Activated naive CD4-positive, alpha-beta T cell treated with anti-CD3 and anti-CD28 coated beads for 36 hours (primary cell): Measurements from ENCODE around the gene C15orf40. TPM values are rescaled to one million over a fixed set of nuclear protein-coding genes. Genes with fewer than 3 reads are reported as not detected.
"Not testable (repeated sequence)": the region's sequence is repeated elsewhere in the genome, so short reads cannot be mapped to it uniquely, and the experiment has no call there.

ENCODE experiments used
- CTCF ChIA-PET: fragments of 350-600 bp; sonication (Branson Sonifier 250); formaldehyde crosslinking; loops from one replicate; lab custom pipeline; 2021; ENCODE audit warnings: antibody characterized with exemption; lab: Charles Lee
- DNase-seq: peaks from one replicate; pipeline ENCODE4 v3.0.0-alpha.2; 2020
- H3K27ac Mint-ChIP-seq: one replicate; pipeline ENCODE4 v1.8.0; 2021; ENCODE audit warnings: mild to moderate bottlenecking, mixed read lengths
- H3K27me3 Mint-ChIP-seq: one replicate; pipeline ENCODE4 v1.8.0; 2021; ENCODE audit warnings: low read depth, mixed read lengths
- H3K36me3 Mint-ChIP-seq: one replicate; pipeline ENCODE4 v1.8.0; 2021; ENCODE audit warnings: low read depth, mixed read lengths
- H3K4me1 Mint-ChIP-seq: one replicate; pipeline ENCODE4 v1.8.0; 2021; ENCODE audit warnings: low read depth, mixed read lengths
- H3K4me3 Mint-ChIP-seq: one replicate; pipeline ENCODE4 v1.8.0; 2021; ENCODE audit warnings: mild to moderate bottlenecking, moderate library complexity, mixed read lengths
- H3K9me3 Mint-ChIP-seq: one replicate; pipeline ENCODE4 v1.8.0; 2021; ENCODE audit warnings: mixed read lengths
- intact Hi-C: fragments of 100-400 bp; cut with micrococcal nuclease; formaldehyde crosslinking; loops from one replicate; pipeline ENCODE4 v1.15.1; 2023
- total RNA-seq, 2 experiments: library from RNA; stranded (reverse); gene quantifications; one replicate each; pipeline ENCODE4 v1.2.3, GENCODE V29; 2021

The C15orf40 gene
- total RNA-seq = 10 to 100 TPM; 20.6 to 21.7 TPM

DNA sequence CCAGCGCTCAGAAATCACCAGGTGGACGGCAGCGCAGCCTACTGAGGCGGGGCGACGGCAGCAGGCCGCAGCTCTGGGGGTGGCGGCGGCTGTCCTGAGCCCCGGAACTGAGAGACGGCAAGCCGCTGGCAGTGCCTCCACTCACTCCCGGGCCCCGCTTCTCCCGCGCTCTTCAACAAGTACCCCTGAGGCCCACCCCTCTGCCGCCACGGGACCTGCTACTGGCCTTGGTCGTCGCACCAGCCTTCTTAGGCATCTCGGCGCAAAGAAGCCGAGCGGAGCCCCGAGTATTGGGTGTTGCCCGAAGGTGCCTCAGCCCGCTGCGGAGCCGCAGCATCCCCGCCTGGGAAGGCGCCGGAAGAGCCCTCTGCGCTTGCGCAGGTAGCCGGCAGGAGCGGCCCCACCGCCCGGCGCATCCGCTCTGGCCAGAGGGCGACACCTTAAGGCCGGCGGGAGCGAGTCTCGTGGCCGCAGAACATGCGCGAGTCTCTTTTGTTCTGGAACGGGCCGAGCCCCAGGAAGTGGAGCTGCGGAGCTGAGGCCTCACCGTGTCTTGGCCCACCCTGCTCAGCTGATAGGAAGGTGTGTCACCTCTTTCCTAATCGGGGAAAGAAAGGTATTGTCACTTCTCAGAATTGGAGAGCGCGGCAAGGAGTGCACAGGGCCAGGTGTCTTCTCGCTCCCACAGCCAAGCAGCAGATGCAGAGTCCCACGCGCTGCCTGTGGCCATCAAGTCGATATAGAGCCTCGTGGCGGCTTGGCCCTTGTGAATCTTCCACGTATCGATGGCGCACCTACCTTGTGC is at the start of gene C15orf40:
Gene C15orf40, minus strand, starts transcription at position 369 of the 805 bp plus-strand sequence. Its CDS starts 32 bp downstream, at position 337.
- intact Hi-C loops = loop anchor here (1.0 to 5.0 kb wide), 11 partner anchors 25 to 548 kb away; partner anchors contain the start of genes BTBD1, RAMAC and RPS17
- peaks cover 20% of the 10 kb centered on the region for H3K36me3 Mint-ChIP-seq
- CTCF ChIA-PET = interaction anchor here (0.8 to 2.4 kb wide), 10 partner anchors 11 to 477 kb away, joined by 3 to 19 read pairs (median 4); partner anchors contain the start of genes HDGFL3 and RAMAC
- peaks cover 15% of the 10 kb centered on the region for H3K9me3 Mint-ChIP-seq
- peak; percentile 88 for DNase-seq
- peaks cover 48% of the 10 kb centered on the region for H3K4me1 Mint-ChIP-seq
- H3K27me3 Mint-ChIP-seq = no peaks in the 10 kb centered on the region
- peak within 1 kb of the TSS; percentile 81 for H3K27ac Mint-ChIP-seq
- peak within 1 kb of the TSS; percentile 87 for H3K4me3 Mint-ChIP-seq

DNA sequence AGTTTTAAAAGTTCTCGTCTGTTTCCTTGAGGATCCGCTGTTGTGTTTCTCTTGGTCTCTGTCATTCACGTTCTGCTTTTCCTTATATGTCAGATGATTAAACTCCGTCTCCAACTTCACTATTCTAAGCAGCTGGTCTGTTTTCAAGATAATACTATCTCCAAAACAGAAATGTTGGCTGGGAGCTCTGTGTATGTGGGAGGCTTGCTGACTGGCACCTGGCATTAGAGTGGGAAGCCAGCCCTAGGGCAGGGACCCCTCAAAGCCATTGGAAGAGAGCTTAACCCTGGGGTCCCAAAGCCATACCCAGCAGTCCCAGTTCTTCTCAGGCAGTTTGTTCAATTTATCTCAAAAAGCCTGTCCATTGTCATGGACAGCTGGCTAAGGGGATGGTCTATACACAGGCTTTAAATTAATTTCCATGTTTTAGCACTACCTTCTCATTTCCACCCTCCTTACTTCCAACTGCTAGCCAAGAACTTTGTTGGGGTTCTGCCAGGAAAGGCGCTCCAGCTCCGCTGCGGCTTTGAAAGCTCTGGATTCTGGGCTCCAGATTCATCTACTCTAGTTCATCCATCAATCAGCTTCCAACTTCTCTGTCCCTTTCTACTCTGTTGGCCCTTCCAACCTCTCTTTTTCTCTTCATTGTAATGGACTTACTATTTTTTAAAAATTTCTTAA is 46.4 kb upstream of the C15orf40 start:
- no peak for DNase-seq
- H3K4me1 Mint-ChIP-seq = peaks cover 10% of the 10 kb centered on the region
- H3K36me3 Mint-ChIP-seq = peaks cover 14% of the 10 kb centered on the region
- no peak overlapping the region for H3K4me3 Mint-ChIP-seq
- no peaks in the 10 kb centered on the region for H3K9me3 Mint-ChIP-seq
- intact Hi-C loops = no loop called here
- H3K27ac Mint-ChIP-seq = no peak overlapping the region
- H3K27me3 Mint-ChIP-seq = no peaks in the 10 kb centered on the region
- CTCF ChIA-PET = no interaction called here

DNA sequence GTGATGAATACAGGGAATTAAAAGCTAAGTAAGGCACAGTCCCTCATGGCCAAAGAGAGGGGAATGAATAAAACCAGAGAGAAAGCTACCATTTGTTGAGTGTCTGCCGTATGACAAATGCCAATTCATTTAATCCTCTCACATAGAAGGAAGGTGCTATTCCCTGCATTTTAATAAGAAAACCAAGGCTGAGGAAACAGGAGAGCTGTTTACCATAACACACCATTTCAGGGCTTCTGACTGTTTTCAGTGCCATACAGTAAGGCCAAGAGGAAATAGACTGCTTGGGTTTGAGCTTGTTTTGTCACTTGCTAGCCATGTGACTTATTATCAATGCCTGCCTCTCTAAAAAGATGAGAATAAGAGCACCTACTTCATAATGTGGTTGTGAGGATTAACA is 45.6 kb upstream of the C15orf40 start:
- no peak for DNase-seq
- Mint-ChIP-seq H3K36me3 (peaks cover 14% of the 10 kb centered on the region), H3K9me3 (no peaks in the 10 kb centered on the region), H3K4me3 (no peak overlapping the region), H3K4me1 (peaks cover 11% of the 10 kb centered on the region), H3K27me3 (no peaks in the 10 kb centered on the region), H3K27ac (no peak overlapping the region)
- intact Hi-C loops = no loop called here
- CTCF ChIA-PET = no interaction called here

DNA sequence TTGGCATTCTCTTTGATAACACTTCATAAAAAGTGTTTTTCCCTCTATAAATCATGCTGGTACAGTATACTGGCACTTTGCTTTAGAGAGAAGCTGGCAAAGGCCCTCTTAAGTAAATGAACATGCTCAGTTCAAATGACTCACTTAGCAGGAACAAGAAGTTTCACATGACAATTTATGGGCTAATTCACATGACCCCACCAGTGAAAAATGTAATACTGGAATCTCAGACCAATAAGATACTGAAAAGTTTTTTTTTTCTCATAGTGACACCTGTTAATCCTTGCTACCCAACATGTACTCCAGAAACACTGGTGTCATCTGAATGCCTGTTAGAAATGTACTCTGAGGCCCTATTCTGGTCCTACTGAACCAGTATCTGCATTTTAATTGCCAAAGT is 41.7 kb upstream of the C15orf40 start:
- CTCF ChIA-PET = no interaction called here
- Mint-ChIP-seq H3K4me1 (peaks cover 11% of the 10 kb centered on the region), H3K9me3 (no peaks in the 10 kb centered on the region), H3K36me3 (peaks cover 22% of the 10 kb centered on the region), H3K27me3 (no peaks in the 10 kb centered on the region), H3K4me3 (no peak overlapping the region), H3K27ac (no peak overlapping the region)
- intact Hi-C loops = no loop called here
- DNase-seq = no peak

DNA sequence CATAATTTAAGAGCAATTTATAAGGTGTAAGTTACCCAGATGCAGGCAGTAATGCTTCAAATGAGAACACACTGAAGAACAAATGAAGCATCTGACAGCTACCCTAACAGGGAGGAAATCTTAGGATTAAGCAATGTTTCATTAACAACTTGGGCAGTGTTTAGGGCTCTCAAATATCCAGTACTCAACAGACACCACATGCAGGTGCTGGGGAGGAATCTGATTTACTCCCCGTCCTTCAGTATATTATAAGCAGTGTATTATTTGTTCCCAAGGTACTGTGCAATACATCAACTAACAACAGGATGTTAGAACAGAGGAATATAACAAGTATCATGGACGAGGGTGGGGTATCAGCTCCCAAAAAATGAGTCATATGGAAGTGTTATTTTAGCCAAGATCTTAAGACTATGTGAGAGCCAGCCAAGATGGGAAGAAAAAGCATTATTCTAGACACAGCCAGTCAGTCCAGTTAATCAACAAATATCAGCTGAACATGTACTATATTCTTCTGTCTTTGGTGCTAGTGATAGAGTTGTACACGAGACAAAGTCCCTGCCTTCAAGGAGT is 35.2 kb upstream of the C15orf40 start:
- Mint-ChIP-seq H3K4me1 (peaks cover 2% of the 10 kb centered on the region), H3K9me3 (no peaks in the 10 kb centered on the region), H3K27ac (no peak overlapping the region), H3K36me3 (peaks cover 30% of the 10 kb centered on the region), H3K27me3 (no peaks in the 10 kb centered on the region), H3K4me3 (no peak overlapping the region)
- CTCF ChIA-PET = no interaction called here
- no peak for DNase-seq
- intact Hi-C loops = loop anchor here (10.0 kb wide), 1 partner anchor 58 kb away; the partner anchor contains the start of gene TM6SF1

DNA sequence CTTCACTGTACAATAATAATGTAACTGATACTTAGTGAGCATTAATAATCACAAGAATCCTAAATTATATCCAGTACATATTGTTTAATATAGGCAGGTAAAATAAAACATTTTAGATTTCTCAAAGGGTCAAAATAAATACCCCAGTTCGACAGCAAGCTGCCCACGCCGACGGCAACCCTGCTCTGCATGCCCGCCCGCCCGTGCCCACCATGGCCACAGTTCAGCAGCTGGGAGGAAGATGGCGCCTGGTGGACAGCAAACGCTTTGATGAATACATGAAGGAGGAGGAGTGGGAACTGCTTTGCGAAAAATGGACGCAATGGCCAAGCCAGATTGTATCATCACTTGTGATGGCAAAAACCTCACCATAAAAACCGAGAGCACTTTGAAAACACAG is 32.7 kb upstream of the C15orf40 start:
- H3K4me1 Mint-ChIP-seq = peaks cover 7% of the 10 kb centered on the region
- no peaks in the 10 kb centered on the region for H3K9me3 Mint-ChIP-seq
- H3K36me3 Mint-ChIP-seq = peaks cover 45% of the 10 kb centered on the region
- no peak for DNase-seq
- H3K4me3 Mint-ChIP-seq = no peak overlapping the region
- H3K27me3 Mint-ChIP-seq = no peaks in the 10 kb centered on the region
- intact Hi-C loops = loop anchor here (10.0 kb wide), 1 partner anchor 61 kb away; the partner anchor contains the start of gene TM6SF1
- CTCF ChIA-PET = interaction anchor here (1.1 kb wide), 1 partner anchor 34 kb away, joined by 4 read pairs; no protein-coding TSS in a partner anchor
- H3K27ac Mint-ChIP-seq = no peak overlapping the region

DNA sequence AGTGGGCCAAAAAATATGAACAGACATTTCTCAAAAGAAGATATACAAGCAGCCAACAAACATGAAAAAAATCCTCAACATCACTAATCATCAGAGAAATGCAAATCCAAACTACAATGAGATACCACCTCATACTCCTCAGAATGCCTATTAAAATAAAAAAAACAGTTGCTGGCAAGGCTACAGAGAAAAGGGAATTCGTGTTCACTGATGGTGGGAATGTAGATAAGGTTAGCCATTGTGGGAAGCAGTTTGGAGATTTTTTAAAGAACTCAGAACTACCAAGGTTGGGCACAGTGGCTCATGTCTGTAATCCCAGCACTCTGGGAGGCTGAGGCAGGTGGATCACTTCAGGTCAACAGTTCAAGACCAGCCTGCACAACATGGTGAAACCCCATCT is 27.8 kb upstream of the C15orf40 start:
- no peak for DNase-seq
- no peaks in the 10 kb centered on the region for H3K9me3 Mint-ChIP-seq
- H3K27ac Mint-ChIP-seq = no peak overlapping the region
- no peak overlapping the region for H3K4me3 Mint-ChIP-seq
- intact Hi-C loops = no loop called here
- H3K36me3 Mint-ChIP-seq = peaks cover 59% of the 10 kb centered on the region
- peaks cover 26% of the 10 kb centered on the region for H3K4me1 Mint-ChIP-seq
- CTCF ChIA-PET = interaction anchor here (0.5 kb wide), 1 partner anchor 405 kb away, joined by 5 read pairs; no protein-coding TSS in a partner anchor
- H3K27me3 Mint-ChIP-seq = no peaks in the 10 kb centered on the region

DNA sequence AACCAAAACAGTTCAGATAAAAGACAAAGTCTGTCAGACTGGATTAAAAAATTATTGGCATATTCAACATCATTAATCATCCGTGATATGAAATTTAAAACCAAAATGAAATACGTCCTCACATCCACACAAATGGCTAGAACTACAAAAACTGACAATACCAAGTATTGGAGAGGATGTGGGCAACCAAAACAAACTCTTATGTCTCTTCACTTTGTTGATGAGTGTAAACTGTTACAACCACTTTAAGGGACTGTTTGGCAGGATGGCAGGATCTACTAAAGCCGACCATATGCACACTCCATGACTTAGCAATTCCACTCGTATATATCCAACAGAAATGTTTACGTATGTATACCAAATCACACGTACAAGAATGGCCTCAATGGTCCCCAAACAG is 24.8 kb upstream of the C15orf40 start:
- Mint-ChIP-seq H3K4me1 (peaks cover 26% of the 10 kb centered on the region), H3K4me3 (no peak overlapping the region), H3K36me3 (peaks cover 52% of the 10 kb centered on the region), H3K9me3 (no peaks in the 10 kb centered on the region), H3K27ac (no peak overlapping the region), H3K27me3 (no peaks in the 10 kb centered on the region)
- CTCF ChIA-PET = no interaction called here
- intact Hi-C loops = no loop called here
- no peak for DNase-seq

DNA sequence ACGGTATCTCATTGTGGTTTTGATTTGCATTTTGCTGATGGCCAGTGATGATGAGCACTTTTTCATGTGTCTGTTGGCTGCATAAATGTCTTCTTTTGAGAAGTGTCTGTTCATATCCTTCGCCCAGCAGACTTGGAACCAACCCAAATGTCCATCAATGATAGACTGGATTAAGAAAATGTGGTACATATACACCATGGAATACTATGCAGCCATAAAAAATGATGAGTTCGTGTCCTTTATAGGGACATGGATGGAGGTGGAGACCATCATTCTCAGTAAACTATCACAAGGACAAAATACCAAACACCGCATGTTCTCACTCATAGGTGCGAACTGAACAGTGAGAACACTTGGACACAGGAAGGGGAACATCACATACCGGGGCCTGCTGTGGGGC is 19.8 kb upstream of the C15orf40 start:
- H3K4me3 Mint-ChIP-seq, intact Hi-C loops, H3K27ac Mint-ChIP-seq, DNase-seq, CTCF ChIA-PET, H3K9me3 Mint-ChIP-seq, H3K27me3 Mint-ChIP-seq, H3K4me1 Mint-ChIP-seq: not testable (repeated sequence)
- H3K36me3 Mint-ChIP-seq = peaks cover 33% of the 10 kb centered on the region

DNA sequence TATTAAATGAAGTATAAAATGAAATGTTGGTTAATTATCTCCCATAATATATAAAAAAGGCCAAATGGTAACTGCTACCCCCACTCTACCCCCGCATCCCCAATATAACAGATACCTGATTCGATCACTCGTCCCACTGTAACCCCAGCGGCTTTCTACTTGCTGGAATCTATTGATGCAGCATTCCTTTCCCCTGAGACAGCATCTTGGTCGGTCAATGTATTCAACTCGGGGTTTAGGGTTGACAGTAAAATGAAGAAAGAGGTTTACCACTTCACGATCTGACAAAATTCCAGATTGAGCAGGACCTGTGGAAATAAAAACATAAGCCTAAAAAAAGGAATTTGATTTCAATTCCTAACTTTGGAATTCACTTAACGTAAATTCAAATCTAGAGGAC is 18.6 kb upstream of the C15orf40 start:
- no peak for DNase-seq
- intact Hi-C loops = no loop called here
- no peak overlapping the region for H3K4me3 Mint-ChIP-seq
- peaks cover 7% of the 10 kb centered on the region for H3K4me1 Mint-ChIP-seq
- no peak overlapping the region for H3K27ac Mint-ChIP-seq
- peaks cover 31% of the 10 kb centered on the region for H3K36me3 Mint-ChIP-seq
- H3K9me3 Mint-ChIP-seq = no peaks in the 10 kb centered on the region
- H3K27me3 Mint-ChIP-seq = no peaks in the 10 kb centered on the region
- CTCF ChIA-PET = no interaction called here

DNA sequence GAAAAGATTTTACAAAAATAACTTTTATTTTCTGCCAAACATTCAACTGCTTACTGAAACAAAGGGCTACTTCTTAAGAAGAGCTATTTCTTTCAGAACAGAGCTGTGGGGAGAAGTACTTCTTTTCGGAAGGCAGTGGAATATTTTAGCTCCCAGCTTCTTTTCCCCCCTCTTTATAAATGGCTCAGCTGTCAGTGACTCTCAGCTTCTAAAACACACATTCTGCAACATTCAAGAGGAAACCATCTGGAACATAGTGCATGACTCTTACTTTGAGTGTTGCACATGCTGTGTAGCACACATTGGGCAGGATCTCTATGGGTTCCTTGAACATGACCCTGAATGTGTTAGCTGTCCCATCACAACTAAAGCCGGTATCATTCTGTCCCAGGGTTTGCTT is 7.0 kb upstream of the C15orf40 start:
- Mint-ChIP-seq H3K27me3 (no peaks in the 10 kb centered on the region), H3K36me3 (peaks cover 18% of the 10 kb centered on the region), H3K4me1 (peaks cover 17% of the 10 kb centered on the region), H3K27ac (no peak overlapping the region), H3K4me3 (no peak overlapping the region), H3K9me3 (peaks cover 4% of the 10 kb centered on the region)
- DNase-seq = no peak
- intact Hi-C loops = no loop called here
- CTCF ChIA-PET = interaction anchor here (0.6 kb wide), 1 partner anchor 23 kb away, joined by 3 read pairs; no protein-coding TSS in a partner anchor

DNA sequence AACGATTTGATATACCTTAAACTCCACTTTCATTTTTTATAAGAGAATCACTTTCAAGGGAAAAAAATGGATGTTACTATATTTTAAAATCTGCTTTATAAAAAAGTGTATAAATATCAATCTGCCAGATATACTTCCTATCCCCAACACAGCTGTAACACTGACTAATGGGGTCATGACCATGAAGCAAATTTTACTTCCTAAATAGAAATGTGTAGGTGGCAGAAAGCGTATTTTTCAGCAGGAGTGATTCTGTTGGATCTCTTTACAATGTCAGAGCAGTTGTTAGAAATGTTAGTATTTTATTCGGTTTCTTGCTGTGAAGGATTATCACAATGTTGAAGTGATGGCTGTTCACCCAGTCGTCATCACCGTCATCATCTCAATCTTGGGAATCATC is 5.5 kb upstream of the C15orf40 start:
- Mint-ChIP-seq H3K36me3 (peaks cover 21% of the 10 kb centered on the region), H3K9me3 (peaks cover 14% of the 10 kb centered on the region), H3K4me3 (no peak overlapping the region), H3K27me3 (no peaks in the 10 kb centered on the region), H3K27ac (no peak overlapping the region), H3K4me1 (peaks cover 30% of the 10 kb centered on the region)
- intact Hi-C loops = no loop called here
- no peak for DNase-seq
- CTCF ChIA-PET = interaction anchor here (0.7 kb wide), 1 partner anchor 532 kb away, joined by 3 read pairs; no protein-coding TSS in a partner anchor
